ENCODE results near the gene SPATA31E1.
"Not testable (repeated sequence)": the region's sequence is repeated elsewhere in the genome, so short reads cannot be mapped to it uniquely, and the experiment has no call there.

Gene SPATA31E1

DNA sequence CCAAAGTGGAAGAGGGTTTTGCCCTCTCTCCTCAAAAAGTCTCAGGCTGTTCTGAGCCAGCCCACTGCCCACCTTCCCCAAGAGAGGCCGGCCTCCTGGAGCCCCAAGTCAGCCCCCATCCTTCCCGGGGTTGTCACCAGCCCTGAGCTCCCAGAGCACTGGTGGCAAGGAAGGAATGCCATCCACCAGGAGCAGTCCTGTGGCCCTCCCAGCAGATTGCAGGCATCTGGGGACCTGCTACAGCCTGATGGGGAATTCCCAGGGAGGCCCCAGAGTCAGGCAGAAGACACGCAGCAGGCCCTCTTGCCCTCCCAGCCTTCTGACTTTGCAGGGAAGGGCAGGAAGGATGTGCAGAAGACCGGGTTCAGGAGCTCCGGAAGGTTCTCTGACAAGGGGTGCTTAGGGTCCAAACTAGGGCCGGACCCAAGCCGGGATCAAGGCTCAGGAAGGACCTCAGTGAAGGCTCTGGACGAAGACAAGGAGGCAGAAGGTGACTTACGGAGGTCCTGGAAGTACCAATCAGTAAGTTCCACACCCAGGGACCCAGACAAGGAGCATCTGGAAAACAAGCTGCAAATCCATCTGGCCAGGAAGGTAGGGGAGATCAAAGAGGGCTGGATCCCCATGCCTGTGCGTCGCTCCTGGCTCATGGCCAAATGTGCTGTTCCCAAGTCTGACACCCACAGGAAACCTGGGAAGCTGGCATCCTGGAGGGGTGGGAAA, 3.7 kb downstream of the SPATA31E1 start:
- DNase-seq: no peak

DNA sequence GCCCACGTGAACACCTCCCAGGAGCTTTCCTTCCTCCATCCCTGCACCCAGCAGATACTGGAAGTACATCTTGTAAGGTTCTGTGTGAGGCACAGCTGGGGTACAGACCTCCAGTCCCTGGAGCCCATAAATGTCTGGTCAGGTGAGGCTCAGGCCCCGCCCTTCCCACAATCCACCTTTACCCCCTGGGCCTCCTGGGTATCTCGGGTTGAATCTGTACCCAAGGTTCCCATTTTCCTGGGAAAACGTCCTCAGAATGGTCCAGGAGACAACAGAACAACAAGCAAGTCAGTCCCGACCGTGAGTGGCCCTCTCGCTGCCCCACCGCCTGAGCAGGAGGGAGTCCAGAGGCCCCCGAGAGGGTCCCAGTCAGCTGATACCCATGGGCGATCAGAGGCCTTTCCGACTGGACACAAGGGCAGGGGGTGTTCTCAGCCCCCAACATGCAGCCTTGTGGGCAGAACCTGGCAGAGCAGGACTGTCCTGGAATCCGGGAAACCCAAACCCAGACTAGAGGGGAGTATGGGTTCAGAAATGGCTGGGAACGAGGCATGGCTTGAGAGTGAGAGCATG, 4.3 kb downstream of the SPATA31E1 start:
- DNase-seq: no peak

DNA sequence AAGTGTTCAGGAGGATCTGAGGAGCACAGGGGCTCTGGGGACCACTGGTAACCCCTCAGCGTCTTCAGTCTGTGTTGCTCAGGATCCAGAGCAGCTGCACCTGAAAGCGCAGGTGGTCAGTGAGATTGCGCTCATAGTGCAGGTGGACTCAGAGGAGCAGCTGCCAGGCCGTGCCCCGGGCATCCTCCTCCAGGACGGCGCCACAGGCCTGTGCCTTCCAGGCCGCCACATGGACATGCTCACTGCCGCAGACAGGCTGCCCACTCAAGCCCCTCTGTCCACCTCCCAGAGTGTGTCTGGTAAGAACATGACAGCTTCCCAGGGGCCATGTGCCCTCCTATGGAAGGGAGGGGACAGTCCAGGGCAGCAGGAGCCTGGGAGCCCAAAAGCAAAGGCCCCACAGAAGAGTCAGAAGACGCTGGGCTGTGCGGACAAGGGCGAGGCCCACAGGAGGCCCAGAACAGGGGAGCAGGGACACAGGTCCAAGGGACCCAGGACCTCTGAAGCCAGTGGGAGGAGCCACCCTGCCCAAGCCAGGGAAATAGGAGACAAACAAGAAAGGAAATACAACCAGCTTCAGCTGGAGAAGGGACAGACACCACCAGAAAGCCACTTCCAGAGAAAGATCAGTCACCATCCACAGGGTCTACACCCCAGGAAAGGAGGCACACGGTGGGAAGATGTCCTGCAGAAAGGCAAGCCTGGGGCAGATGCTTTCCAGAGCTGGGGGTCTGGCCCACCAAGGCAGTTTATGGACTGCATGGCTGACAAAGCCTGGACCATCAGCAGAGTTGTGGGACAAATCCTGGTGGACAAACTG, 5.2 kb downstream of the SPATA31E1 start:
- DNase-seq: no peak

GRCh38 chr9:87888501-87888900, 5.8 kb downstream of the SPATA31E1 start:
- DNase-seq: no peak

- no peak for DNase-seq
Measured at GRCh38 chr9:87889065-87889881, 6.6 kb downstream of the SPATA31E1 start.

DNA sequence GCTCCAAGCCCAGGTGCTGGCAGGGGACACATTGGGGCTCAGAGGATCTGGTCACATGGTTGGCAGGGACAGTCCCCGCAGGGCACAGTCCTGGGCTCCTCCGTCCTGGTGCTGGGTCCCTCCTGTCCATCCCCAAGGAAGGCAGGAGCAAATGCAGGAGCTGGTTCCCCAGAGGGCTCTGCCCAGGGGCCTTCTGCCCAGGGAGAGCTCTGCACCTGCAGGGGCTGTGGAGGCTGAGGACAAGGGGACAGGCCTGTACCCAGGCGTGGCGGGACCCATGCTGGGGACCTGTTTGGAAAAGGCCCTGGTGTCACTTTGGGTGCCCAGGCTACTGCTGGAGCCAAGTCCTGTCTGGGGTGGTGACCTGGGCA, 7.2 kb downstream of the SPATA31E1 start:
- DNase-seq: no peak

DNA sequence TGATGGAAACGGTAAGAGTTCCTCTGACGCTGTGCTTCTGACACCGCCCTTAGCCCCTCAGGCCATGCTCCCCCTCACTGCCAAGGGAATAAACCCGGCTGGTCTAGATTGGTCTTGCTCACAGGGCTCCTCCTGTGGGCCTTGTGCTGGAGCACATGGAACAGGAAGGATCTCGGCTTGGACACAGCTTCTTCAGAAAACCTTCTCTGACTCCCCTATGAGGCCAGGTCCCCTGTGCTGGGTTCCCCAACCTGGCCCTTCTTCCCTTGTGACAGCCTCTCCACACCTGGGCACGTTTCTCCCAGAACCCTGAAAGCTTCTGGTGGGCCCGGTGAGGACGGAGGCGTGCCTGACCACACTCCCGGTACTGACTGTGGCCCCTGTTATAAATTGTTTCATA, 8.2 kb downstream of the SPATA31E1 start:
- DNase-seq: no peak

DNA sequence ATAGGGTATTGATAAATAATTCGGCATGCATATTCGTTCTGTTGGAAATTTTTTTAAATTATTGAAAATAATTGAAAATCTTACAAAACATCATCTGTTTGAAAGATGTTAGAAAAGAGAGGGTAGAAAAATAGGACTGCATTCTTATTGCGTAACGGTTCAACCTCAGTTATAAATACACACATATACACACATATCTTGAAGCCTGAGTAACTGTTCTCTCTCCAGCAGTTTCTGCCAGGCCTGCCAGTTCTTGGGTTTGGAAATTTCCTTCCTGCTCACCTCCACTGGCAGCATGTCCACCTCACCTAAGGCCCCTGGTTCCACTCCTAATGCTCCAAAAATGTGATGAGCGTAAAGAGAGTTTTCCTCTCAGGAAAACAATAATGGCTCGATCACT, 9.1 kb downstream of the SPATA31E1 start:
- no peak for DNase-seq

DNA sequence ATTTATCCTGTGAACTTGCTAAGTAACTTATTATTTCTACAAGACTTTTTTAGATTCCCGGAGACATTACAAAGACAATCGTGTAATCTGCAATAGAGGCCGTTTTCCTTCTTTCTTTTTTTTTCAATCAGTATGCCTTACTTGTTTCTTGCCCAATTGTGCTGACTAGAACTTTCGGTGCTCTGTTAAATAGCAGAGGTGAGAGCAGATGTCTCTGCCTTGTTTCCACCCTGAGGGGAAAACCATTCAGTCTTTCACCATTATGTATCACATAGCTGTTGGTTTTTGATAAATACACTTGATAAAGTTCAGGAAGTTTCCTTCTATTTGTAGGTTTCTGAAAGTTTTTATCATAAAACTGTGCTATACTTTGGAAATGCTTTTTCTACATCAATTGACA, 10.3 kb downstream of the SPATA31E1 start:
- no peak for DNase-seq

GRCh38 chr9:87894998-87895625, 12.4 kb downstream of the SPATA31E1 start:
- no peak for DNase-seq

DNA sequence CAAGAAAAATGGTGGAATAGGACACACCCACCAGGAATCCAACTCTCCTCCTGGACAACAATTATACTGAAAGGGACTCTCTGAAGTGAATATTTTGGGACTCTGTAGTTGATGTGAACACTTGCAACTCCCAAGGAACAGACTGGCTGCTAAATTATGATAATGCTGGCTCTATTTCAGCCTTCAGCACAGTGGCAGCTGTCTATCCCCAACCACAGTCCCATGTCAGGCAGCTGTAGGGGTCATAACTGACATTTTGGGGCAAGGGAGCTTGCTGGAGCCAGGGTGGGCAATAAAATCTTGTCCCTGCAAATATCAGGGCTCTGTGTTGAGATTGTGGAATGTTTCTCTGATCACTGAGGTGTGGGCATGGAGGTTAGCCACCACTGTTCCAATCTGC, 14.2 kb downstream of the SPATA31E1 start:
- no peak for DNase-seq

DNA sequence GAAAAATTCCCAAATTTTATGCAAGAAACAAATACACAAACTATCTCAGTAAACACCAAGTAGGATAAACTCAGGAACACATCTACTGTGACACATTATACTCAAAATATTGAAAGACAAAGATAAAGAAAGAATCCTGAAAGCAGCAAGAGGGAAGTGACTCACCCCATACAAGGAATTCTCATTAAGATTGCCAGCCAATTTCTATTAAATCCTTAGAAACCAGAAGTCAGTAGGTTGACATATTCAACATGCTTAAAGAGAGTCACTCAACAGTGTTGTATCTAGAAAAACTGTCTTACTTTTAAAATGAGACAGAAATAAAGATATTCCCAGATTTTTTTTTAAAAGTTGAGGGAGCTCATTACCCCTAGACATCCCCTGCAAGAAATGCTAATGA, 15.5 kb downstream of the SPATA31E1 start:
- no peak for DNase-seq

- not testable (repeated sequence) for DNase-seq
Measured at GRCh38 chr9:87902371-87902770, 19.7 kb downstream of the SPATA31E1 start.

DNA sequence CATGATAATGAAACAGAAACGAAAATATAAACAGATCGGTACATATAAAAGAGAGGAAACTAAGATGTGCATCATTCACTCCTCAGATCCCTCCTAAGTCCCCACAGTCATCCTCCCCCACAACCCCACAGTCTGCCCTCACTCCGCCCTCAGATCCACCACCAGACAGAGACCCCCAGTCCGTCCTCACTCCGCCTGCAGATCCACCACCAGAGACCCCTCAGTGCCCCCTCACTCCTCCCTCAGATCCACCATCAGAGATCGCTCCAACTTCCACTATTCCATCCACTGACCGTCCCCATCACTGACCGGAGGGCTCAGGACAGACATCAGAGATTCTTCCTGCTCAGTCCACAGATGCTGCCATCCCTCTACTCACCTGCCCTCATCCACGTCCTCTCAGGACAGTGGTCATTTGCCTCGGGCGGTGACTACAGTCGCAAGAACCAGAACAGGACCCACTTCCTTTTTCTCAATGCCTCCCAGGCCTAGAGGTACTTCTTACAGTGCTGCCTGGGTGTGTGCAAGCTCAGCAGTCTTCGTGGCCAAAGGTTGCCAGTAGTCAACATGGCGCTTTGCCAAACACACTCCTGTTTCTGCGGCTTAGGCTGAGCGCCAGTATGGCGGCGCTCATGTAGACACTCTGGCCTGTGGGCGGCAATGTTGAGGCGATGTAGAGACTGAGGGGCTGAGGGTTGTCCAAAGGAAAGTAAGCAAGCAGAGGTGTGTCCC, 26.8 kb downstream of the SPATA31E1 start:
- DNase-seq: no peak

GRCh38 chr9:87910821-87911220, 28.1 kb downstream of the SPATA31E1 start:
- DNase-seq: no peak

DNA sequence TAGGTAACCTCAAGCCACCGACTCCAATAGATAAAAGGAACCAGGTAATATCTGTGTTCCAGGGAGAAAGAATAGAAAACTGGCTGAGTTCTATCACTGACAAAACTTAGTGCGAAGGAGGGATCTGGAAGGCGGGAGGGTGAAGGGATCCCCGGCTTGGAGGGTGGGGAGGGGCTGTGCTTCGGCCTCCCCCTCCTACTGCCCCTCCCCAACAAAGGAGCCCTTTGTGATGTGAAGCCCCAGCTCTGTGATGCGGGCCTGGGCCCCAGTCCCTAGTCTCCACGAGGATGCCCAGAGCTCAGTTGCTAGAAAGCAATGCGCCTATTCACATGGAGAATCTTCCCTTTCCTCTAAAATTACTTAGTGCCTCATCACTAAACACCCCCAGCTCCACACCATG, 35.0 kb downstream of the SPATA31E1 start, which contains the start of gene SPATA31C1:
Gene SPATA31C1, plus strand, starts transcription at position 301 of the 400 bp plus-strand sequence.
- DNase-seq: not testable (repeated sequence)

DNA sequence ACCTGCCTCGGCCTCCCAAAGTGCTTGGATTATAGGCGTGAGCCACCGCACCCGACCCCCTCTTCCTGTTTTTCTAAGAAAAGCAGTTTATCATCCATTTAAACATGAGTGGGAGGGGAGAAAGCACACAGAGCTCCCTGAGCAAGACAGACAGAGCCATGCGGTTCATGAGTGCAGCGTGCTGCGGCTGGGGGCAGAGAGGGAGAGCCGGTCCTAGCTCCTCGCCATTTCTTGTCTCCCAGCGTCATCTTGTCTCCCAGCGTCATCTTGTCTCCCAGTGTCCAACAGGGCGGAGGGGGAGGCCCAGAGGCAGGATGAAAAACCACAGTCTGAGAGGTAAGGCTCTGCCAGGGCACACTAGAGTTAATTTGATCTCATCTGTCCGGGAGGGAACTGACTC, 36.3 kb downstream of the SPATA31E1 start:
- not testable (repeated sequence) for DNase-seq

DNA sequence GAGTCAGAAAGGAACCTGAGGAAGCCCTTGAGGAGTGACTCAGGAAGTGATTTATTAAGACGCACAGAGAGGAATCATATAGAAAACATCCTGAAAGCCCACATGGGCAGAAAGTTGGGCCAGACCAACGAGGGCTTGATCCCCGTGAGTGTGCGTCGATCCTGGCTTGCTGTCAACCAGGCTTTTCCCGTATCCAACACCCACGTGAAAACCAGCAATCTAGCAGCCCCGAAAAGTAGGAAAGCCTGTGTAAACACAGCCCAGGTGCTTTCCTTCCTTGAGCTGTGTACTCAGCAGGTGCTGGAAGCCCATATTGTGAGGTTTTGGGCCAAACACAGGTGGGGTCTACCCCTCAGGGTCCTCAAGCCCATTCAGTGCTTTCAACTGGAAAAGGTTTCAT, 38.9 kb downstream of the SPATA31E1 start:
- DNase-seq: not testable (repeated sequence)

DNA sequence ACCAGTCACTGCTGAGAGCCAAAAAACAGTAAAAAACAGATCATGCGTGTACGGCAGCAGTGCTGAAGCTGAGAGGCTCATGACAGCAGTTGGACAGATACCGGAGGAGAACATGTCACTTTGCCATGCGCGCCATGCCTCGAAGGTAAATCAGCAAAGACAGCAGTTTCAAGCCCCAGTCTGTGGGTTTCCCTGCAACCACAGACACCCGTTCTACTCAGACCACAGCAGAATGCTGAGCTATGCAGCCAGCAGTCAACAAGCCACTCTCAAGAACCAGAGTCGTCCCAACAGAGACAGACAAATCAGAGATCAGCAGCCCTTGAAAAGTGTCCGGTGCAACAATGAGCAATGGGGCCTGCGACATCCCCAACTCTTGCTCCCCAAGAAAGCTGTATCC, 40.3 kb downstream of the SPATA31E1 start:
- not testable (repeated sequence) for DNase-seq

GRCh38 chr9:87924851-87925250, 42.2 kb downstream of the SPATA31E1 start:
- DNase-seq: not testable (repeated sequence)

GRCh38 chr9:87929152-87929551, 46.5 kb downstream of the SPATA31E1 start:
- not testable (repeated sequence) for DNase-seq

DNA sequence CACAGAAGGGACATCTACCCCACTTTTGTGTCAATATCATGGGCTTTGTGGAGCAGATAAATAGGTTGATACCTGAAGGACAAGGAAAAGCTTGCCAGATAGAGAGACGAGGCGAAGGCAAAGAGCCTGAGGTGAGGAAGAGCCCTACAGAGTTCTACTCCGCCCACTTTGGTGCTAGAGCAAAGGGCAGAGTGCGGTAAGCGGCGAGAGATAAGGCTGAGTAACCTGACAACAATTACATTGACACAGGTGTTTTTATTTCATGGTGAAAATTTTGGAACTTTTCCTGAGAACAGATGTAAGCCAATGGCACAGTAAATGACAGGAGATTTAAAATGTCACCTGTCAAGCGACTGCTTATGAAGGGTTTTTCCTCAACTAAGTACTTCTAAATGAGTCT, 51.8 kb downstream of the SPATA31E1 start:
- DNase-seq: not testable (repeated sequence)

All from activated naive CD4-positive, alpha-beta T cell treated with anti-CD3 and anti-CD28 coated beads, Interleukin-2, amount 50 U/mL, for 16 hours (primary cell).